ENCODE data around the gene ADARB2. TPM values are rescaled to one million over a fixed set of nuclear protein-coding genes. Genes with fewer than 3 reads are reported as not detected.

Gene ADARB2
- total RNA-seq, 1 experiment from 2014 or later, result 0.11 TPM

DNA sequence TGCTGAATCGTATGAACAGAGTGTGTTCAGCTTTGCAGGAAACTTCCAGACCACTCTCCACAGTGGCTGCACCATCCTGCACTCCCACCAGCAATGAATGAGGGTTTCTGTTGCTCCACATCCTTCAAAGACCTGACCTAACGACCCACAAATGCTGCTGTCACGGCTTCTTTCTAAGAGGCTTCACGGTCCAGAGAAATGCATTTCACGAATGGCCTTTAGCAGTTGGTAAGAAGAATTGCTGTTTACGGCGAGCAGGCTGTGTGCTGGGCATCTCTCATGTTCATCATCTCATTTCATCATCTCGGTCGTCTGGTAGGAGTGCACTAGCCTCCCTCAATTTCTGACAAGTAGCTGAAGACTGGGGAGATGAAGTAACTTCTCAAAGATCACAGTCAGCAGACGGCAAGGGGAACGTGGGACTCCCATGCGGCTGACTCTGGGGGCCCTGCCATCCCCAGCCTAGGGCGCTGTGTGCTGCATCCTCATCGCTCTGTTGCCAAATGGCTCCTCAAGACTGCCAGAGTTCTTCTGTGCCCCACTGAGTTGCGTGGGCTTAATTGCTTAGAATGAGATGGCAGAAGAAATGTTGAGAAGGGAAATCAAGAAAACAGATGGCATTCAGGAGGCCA lies 72.9 kb downstream of the ADARB2 start:
- no peak for DNase-seq (ENCODE audit: low read depth)

- DNase-seq (ENCODE audit: low read depth), result no peak
Observed at GRCh38 chr10:1663226-1663625, 74.1 kb downstream of the ADARB2 start.

DNA sequence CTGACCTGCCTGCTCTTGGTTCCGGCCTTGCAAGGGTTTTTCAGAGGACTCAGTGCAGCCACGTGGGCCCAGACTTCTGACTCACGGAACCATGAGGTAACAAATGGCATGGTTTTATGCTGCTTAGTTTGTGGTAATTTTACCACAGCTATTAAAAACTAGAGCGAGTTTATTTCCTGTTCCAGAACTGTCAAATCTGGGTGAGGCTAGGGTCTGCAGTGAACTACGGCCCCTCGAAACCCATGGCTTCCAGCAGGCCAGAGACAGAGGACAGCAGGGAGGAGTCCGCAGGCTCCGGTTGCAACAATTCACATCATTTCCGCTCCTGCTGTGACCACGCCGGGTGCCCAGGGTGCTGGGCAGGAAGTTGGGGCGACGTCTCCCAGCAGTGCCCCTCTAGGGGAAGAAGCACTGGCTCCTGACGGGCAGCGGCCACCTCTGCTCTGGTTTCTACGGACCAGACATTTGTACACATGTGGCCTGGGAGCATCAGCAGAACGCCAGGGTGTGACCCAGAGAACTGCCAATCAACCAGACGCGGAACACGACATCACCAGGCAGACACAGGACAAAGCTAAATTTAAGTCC lies 74.8 kb downstream of the ADARB2 start:
- DNase-seq (ENCODE audit: low read depth), result peak; percentile 62

DNA sequence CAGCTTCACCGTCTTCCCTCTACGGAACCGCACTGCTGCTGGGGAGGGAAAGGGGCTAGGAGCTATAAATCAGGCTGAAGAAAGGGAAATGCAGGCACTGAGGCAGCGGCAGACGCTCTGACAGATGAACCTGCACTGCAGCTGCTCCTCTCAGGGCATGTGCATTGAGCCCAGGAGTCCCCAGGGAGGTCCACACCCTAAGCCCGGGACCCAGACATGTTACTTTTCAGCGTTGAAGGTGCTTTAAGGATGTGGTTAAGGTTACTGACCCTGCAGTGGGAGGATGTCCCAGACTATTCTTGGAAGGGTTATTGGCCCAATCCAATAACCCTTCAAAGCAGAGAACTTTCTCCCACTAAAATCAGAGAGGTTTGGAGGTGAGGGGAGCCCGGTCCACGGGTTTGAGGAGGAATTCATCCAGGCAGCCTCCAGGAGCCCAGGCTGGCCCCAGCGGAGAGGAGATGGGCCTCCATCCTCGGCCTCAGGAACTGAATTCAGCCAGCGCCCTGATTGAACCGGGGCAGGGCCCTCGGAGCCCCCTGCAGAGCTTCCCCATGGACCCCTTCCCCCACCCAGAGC lies 75.4 kb downstream of the ADARB2 start:
- no peak for DNase-seq (ENCODE audit: low read depth)

DNA sequence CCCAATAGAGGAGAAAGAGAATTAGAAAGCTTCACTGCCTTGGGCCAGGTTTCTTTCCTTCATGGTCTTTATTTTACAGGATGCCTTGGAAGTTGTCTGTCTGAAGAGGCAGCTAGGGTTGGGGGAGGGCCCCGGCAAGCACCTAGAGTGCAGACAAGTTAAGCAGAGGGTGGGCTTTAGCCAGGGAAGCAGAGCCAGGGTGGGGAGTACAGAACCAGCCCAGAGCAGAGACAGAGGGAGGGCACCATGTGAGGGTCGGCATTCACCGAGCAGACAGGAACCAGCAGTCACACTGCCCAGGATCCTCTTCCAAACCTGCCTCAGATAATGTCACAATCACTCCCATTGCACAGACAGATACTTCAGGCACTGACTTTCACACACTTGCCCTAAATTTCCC lies 75.9 kb downstream of the ADARB2 start:
- DNase-seq (ENCODE audit: low read depth), result no peak

DNA sequence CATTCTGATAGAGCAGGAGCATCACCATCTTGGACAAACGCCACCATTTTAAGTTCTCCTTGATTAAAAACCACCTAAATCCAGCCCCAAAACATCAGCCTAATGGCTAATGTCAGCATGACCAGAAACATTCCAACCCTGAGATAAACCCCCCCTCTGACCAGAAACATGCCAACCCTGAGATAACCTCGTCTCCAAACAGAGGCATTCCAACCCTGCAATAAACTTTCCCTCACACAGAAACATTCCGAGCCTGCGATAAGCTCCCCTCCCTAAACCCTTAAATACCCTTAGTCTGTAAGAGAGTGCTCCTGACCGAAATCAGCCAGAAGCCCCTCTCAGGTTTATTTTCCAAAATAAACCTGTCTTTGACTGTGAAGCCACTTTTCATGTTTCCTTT lies 76.5 kb downstream of the ADARB2 start:
- DNase-seq (ENCODE audit: low read depth), result no peak

DNA sequence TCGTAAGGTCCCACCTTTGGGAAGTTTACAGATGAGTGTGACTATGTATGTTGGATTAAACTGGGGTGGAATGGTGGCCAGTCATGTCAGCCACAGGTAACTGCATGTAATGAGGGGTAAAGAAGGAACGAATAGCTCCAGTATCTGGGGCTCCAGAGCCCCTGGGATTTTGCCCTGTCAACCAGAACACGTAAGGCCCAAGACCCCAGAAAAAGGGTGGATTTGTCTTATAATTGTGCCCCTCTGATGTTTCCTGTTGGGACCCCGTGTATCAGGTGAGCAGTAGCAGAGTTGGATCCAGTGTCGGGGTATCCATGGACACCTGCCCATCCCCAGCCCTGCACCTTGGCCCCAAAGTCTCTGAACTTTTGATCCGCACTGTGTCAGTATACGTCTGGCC lies 76.9 kb downstream of the ADARB2 start:
- DNase-seq (ENCODE audit: low read depth), result no peak

DNA sequence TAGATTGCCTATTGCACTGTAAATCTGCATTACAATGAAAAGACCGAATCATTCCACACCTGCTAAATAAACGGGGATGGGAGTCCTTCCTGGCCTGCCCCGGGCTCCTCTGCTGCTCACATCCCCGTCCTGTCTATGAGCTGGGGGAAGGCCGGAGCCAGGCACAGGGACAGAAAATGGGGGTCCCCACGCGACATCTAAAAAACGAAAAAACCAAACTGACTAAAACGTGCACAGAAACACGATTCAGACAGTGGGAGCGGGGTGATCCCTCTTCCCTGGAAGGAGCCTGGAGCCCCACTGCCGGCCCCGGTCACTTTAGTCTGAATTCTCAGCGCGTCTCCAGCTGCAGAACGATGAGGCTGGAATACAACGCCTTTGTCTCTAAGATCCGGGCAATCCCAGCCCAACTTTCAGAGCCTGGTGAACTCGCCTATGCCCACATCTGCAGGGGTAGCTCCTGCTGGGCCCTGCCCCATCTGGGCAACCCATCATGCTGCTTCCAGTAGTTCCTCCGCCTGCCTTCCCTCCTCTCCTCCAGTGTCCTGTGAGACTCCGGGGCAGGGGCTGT lies 78.0 kb downstream of the ADARB2 start:
- no peak for DNase-seq (ENCODE audit: low read depth)

DNA sequence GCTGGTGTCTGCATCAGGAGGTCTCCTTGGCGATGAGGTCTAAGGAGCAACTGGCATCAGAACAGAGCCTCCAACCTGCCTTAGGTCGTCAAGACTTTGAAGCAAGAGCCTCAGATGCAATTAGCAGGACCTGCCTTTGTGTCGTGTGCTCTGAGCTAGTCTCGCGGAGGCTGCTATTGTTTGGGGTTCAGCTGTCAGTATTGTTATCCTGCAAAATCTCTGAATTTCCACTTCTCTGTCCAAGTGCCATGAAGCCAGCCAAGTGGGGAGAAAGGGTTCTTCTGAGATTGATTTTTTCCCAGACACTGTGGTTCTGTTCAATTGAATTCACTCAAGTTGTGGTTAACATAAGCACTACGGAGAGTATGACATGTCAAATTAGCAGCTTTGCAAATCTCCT lies 78.7 kb downstream of the ADARB2 start:
- DNase-seq (ENCODE audit: low read depth), result no peak

DNA sequence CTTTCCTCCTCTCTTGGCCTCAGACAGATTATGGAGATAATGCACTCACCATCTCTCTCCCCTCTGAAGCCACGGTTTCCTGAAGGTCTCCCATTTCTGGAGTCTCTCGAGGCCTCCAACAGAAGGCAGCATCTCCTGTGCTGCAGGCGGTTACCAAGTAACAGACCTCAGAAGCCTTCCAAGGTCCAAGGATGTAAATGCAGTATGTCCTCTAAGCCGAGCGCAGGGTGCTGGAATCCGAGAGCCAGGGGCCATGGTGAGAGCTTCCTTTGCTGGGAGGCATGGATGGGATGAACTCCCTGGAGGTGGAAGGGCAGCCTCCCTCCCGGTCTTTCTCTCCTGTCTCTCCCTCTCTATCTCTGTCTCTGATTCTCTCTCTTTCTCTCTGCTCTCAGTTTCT lies 79.8 kb downstream of the ADARB2 start:
- DNase-seq (ENCODE audit: low read depth), result no peak

GRCh38 chr10:1655367-1655766 lies 82.0 kb downstream of the ADARB2 start:
- DNase-seq (ENCODE audit: low read depth), result no peak

DNA sequence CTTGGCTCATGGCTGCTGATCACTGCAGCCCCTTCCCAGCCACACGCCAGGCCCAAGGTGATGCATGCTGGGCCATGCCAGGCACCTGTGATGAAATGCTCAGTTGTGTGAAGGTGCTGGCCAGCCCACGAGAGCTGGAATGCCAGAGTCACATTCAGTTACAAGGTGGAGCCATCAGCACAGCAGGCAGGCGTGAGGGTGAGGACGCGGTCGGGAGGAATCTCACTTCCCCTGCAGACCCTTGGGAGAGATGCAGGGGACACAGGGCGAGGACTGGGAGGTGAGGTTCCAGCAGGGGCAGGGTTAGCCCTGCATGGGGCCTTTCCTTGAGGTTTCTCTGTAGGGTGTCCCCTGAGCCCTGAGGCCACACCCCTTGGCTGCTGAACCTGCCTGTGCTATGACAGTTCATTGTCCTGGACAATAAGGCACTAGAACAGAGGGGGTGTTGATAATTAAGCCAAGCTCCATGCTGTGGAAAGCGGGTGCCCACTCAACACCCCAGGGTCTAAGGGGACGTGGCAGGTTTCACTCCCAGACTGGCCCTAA lies 82.4 kb downstream of the ADARB2 start:
- DNase-seq (ENCODE audit: low read depth), result no peak

- no peak for DNase-seq (ENCODE audit: low read depth)
Observed at GRCh38 chr10:1654247-1654646, 83.1 kb downstream of the ADARB2 start.

GRCh38 chr10:1653321-1653720 lies 84.0 kb downstream of the ADARB2 start:
- no peak for DNase-seq (ENCODE audit: low read depth)

GRCh38 chr10:1652151-1652550 lies 85.2 kb downstream of the ADARB2 start:
- no peak for DNase-seq (ENCODE audit: low read depth)

DNA sequence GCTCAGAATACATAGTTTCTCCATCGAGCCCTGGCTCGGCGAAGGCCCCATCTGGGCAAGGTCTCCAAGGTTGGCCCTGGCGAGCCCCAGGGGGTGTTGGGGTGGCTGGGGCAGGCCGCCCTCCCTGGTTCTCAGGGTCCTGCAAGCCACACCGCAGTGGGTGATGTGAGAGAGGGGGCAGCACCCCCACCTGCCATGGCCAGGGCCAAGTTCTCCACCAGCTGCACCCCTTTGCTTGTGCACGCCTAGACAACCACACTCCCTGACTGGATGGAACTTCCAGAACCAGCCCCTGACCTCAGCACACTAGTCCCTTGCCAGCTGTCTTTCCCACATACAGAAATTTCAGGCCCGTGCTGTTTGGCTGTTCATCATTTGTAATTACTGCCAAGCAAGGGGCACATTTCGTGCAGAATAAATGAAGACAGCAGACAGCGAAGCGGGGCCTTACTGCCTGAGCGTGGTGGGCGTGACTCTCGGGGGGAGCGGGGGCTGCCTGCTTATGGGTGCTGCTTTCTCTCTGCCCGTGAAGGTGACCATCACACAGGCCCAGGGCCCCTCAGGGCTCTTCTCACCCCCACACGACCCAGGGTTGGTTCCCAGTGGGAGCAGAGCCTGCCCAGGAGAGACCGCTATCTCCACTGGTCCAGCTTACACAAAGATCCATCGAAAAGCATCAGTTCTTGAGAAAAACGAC lies 85.9 kb downstream of the ADARB2 start:
- DNase-seq (ENCODE audit: low read depth), result no peak

DNA sequence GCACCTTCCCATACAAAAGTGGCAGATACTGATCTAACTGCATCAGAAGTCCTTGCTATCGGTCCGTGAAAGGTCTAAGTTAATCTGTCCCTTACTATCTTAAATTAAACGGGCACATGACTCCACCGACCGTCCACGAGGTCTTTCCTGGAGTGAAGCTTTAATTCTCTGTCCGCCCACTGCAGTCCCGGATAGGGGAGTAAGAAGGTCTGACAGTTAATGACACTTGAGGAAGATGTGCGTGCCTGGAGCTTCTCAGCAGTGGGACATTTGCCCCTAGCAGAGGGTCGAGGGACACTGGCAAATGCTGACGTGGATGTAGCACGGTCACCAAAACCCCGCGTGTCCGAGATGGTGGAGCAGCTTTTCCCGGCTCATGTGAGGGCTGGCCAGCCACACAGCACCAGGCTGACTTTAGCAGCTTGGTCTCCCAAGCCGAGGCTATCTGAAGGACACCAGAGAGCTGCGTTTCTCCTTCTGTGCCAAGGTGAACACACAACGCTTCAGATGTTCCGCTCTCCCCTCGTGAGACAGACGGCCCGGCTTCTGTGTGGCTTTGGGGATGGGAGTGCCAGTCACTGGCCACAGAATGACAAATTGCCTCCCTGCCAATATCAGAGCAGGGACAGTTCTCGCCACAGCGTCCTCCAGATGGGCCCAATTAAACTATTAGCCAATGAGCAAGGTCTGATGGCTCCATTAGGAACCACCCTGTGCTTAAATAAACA lies 86.6 kb downstream of the ADARB2 start:
- DNase-seq (ENCODE audit: low read depth), result no peak

DNA sequence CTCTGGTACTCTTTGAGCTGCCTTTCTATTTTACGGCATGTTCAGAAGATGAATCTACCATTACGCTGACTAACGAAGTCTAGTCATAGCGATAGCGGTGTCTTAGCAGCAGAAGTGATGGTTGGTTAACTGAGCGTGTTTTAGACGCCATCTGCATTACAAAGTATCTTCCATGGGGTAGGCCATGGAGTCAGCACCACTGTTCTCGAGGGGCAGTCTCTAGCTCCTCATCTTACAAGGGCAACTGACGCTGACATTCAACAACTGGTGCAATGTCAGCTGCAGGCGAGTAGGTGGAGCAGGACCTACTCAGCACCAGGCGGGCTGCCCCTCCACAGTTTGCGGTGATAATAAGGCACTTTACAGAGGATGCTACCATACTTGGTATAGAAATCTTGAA lies 88.7 kb downstream of the ADARB2 start:
- DNase-seq (ENCODE audit: low read depth), result no peak

GRCh38 chr10:1646332-1646731 lies 91.0 kb downstream of the ADARB2 start:
- DNase-seq (ENCODE audit: low read depth), result no peak

- no peak for DNase-seq (ENCODE audit: low read depth)
Observed at GRCh38 chr10:1645896-1646295, 91.4 kb downstream of the ADARB2 start.

DNA sequence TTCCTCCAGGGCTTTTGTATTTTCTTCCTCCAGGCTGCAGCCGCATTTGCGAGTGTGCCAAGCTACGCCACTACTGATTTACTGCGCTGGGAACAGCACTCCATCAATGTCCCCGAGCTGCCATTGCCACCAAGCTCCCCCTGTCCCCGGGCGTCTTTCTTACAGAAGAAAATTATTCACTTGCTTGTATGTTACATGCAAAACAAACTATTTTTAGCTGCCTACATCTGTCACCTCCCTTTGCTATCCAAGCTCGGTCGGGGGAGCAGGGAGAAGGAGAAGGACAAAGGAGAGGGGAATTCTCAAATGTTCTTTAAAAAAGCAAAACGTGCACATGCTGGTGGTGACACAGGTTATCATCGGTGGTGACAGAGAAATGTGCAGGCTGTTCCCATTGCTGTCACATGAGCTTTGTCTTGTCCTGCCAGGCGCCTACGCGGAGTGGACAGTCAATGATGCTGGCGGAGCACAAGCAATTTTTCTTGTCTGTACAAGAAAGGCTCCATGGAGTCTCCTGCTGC lies 93.1 kb downstream of the ADARB2 start:
- DNase-seq (ENCODE audit: low read depth), result no peak

- no peak for DNase-seq (ENCODE audit: low read depth)
Observed at GRCh38 chr10:1643908-1644179, 93.5 kb downstream of the ADARB2 start.
